Measurements from ENCODE around the gene CYP39A1.

The CYP39A1 gene

GRCh38 chr6:46652603-46653438 lies at the start of gene CYP39A1, which contains the start of gene SLC25A27:
Gene CYP39A1 (minus strand): TSS chr6:46652818. CDS start chr6:46652582, 236 bp downstream.
Gene SLC25A27 (plus strand): TSS chr6:46652975. CDS start chr6:46653193, 218 bp downstream.
- DNase-seq: peak; percentile 93 to 99

GRCh38 chr6:46699970-46700369 lies 47.4 kb upstream of the CYP39A1 start:
- DNase-seq: no peak

GRCh38 chr6:46690911-46691451 lies 38.4 kb upstream of the CYP39A1 start:
- no peak for DNase-seq

- no peak for DNase-seq
Measured at GRCh38 chr6:46690141-46690755, 37.6 kb upstream of the CYP39A1 start.

GRCh38 chr6:46689657-46690056 lies 37.0 kb upstream of the CYP39A1 start:
- DNase-seq: no peak

GRCh38 chr6:46688966-46689335 lies 36.3 kb upstream of the CYP39A1 start:
- DNase-seq: no peak

- no peak for DNase-seq
Measured at GRCh38 chr6:46688117-46688965, 35.7 kb upstream of the CYP39A1 start.

GRCh38 chr6:46687619-46688097 lies 35.0 kb upstream of the CYP39A1 start, which contains the start of gene TDRD6:
Gene TDRD6 (plus strand): TSS chr6:46687885. CDS start chr6:46688129, 244 bp downstream.
- DNase-seq: no peak

- no peak for DNase-seq
Measured at GRCh38 chr6:46684771-46685170, 32.2 kb upstream of the CYP39A1 start.

- no peak for DNase-seq
Measured at GRCh38 chr6:46677314-46677654, 24.7 kb upstream of the CYP39A1 start.

- no peak for DNase-seq
Measured at GRCh38 chr6:46676604-46677313, 24.1 kb upstream of the CYP39A1 start.

GRCh38 chr6:46674410-46674809 lies 21.8 kb upstream of the CYP39A1 start:
- DNase-seq: no peak

GRCh38 chr6:46667377-46667776 lies 14.8 kb upstream of the CYP39A1 start:
- no peak for DNase-seq

GRCh38 chr6:46661483-46661882 lies 8.9 kb upstream of the CYP39A1 start:
- DNase-seq: no peak

GRCh38 chr6:46657642-46658041 lies 5.0 kb upstream of the CYP39A1 start:
- no peak for DNase-seq

GRCh38 chr6:46655803-46656202 lies 3.2 kb upstream of the CYP39A1 start:
- DNase-seq: no peak

- DNase-seq: no peak
Measured at GRCh38 chr6:46653439-46654195, 999 bp upstream of the CYP39A1 start.

- no peak for DNase-seq
Measured at GRCh38 chr6:46652232-46652602, 401 bp downstream of the CYP39A1 start.

- DNase-seq: no peak
Measured at GRCh38 chr6:46651816-46652215, 802 bp downstream of the CYP39A1 start.

GRCh38 chr6:46651006-46651405 lies 1.6 kb downstream of the CYP39A1 start:
- no peak for DNase-seq

GRCh38 chr6:46648869-46649492 lies 3.6 kb downstream of the CYP39A1 start:
- no peak for DNase-seq

All from cerebellar nuclear complex (tissue), 1 donor.